D721Med (cell line): ENCODE measurements around the gene ZNF221.
"Not testable (repeated sequence)": the region's sequence is repeated elsewhere in the genome, so short reads cannot be mapped to it uniquely, and the experiment has no call there.

Experiments used
- DNase-seq: peaks from one replicate; pipeline ENCODE4 v3.0.0; 2011; ENCODE audit warnings: low spot score; ENCODE audit not compliant: insufficient read length
- FAIRE-seq: peaks from 2 replicates; lab custom pipeline; 2011; peaks lifted over from hg19 to GRCh38; lab: Jason Lieb, UNC
- CTCF ChIP-seq: IDR thresholded peaks from 2 replicates; pipeline ENCODE4 v1.5.1; 2012; ENCODE audit warnings: mild to moderate bottlenecking, control low read depth; ENCODE audit not compliant: insufficient read depth; ENCODE audit errors: missing control alignments

The ZNF221 gene

DNA sequence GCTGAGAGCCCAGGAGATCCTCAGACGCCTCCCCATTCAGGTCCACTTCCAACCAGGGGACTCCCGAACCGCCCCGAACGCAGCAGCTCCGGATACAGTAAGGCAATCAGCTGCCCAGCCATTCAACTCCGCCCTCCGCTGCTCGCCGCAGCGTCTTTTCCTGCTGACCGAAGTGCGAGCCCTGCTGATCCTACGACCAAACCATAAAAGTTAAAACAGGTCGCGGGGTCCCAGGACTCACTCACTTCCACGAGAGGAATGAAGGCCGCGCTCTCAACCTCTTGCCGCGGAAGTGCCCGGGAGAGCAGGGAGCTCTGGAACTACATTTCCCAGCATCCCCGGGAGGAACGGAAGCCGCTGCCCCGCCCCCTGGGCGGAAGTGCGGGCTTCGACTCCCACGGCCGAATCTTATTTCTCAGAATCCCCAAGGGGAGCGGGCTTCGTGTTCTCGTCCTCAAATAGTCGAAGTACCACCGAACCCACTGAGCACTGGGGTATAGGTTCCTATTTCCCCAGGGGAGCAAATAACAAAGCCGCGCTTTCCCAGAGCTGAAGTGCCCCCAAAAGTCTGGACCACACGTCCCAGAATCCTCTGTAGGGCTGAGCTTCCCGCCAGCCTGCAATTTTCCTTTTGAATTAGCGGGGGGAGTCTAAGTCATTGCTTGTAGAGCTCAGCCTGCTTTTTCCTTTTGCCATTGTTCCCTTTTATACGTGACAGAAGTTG, 15.9 kb upstream of the ZNF221 start, which contains the start of gene ZNF45:
TSS of gene ZNF45 (minus strand) at position 298 of the 724 bp plus-strand sequence. CDS start 13,097 bp downstream, outside the sequence.
- TF ChIP-seq CTCF: no peak
- FAIRE-seq: no peak
- peak; percentile 79 for DNase-seq

DNA sequence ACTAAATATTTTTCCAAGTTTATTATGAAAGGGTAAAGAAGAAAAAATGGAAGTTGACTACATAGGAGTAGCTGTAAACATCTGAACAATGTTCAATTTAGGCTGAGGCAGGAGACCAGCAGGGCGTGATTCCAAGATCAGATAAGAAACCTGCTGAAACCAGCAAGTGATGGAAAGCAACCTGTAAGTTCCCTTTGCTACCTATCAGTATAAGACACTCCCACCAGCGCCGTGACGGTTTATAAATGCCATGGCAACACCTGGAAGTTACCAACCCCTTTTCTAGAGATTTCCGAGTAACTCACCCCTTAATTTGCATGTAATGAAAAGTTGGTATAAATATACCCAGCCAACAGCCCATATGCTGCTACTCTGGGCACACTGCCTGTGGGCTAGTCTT, 14.8 kb upstream of the ZNF221 start:
- FAIRE-seq: no peak
- TF ChIP-seq CTCF: no peak

GRCh38 chr19:43939557-43940260, 11.3 kb upstream of the ZNF221 start:
- DNase-seq (no peak), FAIRE-seq (no peak)
- TF ChIP-seq CTCF: no peak

More for the DNA sequence above, 14.8 kb upstream of the ZNF221 start:
- DNase-seq: no peak

- DNase-seq: no peak
- no peak for FAIRE-seq
- TF ChIP-seq CTCF: no peak
These were observed 10.3 kb upstream of the ZNF221 start for GRCh38 chr19:43940719-43941118.

- DNase-seq: no peak
- no peak for TF ChIP-seq CTCF
- no peak for FAIRE-seq
These were observed 9.8 kb upstream of the ZNF221 start for GRCh38 chr19:43941209-43941608.

DNA sequence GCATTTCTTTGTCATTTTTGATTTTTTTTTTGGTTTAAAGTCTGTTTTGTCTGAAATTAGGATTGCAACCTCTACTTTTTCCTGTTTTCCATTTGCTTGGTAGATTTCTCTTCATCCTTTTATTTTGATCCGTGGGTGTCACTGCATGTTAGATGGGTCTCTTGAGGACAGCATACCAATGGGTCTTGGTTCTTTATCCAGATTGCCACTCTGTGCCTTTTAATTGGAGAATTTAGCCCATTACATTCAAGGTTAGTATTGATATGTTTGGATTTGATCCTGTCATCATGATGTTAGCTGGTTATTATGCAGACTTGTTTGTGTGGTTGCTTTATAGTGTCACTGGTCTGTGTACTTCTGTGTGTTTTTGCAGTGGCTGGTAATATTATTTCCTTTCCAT, 3.6 kb upstream of the ZNF221 start:
- not testable (repeated sequence) for FAIRE-seq

DNA sequence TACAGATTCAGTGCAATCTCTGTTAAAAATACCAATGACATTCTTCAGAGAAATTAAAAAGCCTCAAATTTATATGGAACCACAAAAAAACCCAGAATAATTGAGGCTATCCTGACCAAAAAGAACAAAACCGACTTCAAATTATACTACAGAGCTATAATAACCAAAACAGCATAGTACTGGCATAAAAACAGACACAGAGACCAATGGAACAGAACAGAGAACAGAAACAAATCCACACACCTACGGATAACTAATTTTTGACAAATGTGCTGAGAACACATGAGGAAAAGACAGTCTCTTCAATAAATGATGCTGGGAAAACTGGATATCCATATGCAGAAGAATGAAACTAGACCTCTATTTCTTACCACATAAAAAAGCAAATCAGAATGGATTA, 1.2 kb upstream of the ZNF221 start:
- DNase-seq, FAIRE-seq: not testable (repeated sequence)

More for the DNA sequence above, 3.6 kb upstream of the ZNF221 start:
- DNase-seq: not testable (repeated sequence)

DNA sequence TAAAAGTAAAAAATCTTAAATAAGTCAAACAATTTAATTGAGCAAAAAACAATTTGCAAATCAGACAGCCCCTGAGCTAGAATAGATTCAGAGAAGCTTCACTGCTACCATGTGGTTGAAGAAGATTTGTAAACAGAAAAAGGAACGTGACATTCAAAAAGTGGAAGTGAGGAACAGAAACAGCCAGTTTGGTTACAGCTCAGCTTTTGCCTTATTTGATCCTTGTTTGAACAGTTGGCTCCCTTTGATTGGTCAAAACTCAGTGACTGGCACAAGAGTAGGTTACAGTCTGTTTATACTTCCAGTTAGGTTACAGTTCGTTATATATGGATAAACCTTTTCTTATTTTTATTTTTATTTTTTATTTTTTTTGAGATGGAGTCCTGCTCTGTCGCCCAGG, 5.8 kb downstream of the ZNF221 start:
- DNase-seq (no peak), FAIRE-seq (no peak)
- TF ChIP-seq CTCF: no peak
